Stimulated activated CD4-positive, alpha-beta T cell treated with anti-CD3 and anti-CD28 coated beads, Interleukin-1b, Interleukin-23, amount 100 ng/mL, for 1 hour (primary cell): Measurements from ENCODE around the gene MOBP.
A peak's percentile ranks its signal among the peaks of the same experiment; 100 is the strongest.
"Not testable (repeated sequence)": the region's sequence is repeated elsewhere in the genome, so short reads cannot be mapped to it uniquely, and the experiment has no call there.

ENCODE experiments used
- DNase-seq, 2 donors: peaks; one replicate each; pipeline ENCODE4 v3.0.0-alpha.2; 2020; ENCODE audit warnings: low read depth in 2 of 2

MOBP gene

GRCh38 chr3:39467394-39468107, at the start of gene MOBP:
TSS of gene MOBP (plus strand) at chr3:39467680. CDS start at chr3:39502070, 34,390 bp downstream.
- DNase-seq: no peak

GRCh38 chr3:39418556-39419225, 48.8 kb upstream of the MOBP start:
- not testable (repeated sequence) for DNase-seq

- no peak for DNase-seq
Observed at GRCh38 chr3:39419742-39420315, 47.7 kb upstream of the MOBP start.

GRCh38 chr3:39420543-39420942, 46.9 kb upstream of the MOBP start:
- no peak for DNase-seq

GRCh38 chr3:39423436-39423970, 44.0 kb upstream of the MOBP start:
- no peak for DNase-seq

GRCh38 chr3:39426312-39426711, 41.2 kb upstream of the MOBP start:
- DNase-seq: no peak

GRCh38 chr3:39427506-39427905, 40.0 kb upstream of the MOBP start:
- DNase-seq: no peak

GRCh38 chr3:39428745-39429201, 38.7 kb upstream of the MOBP start:
- no peak for DNase-seq

- no peak for DNase-seq
Observed at GRCh38 chr3:39429466-39429865, 38.0 kb upstream of the MOBP start.

GRCh38 chr3:39432342-39432741, 35.1 kb upstream of the MOBP start:
- DNase-seq: no peak

- no peak for DNase-seq
Observed at GRCh38 chr3:39433642-39434041, 33.8 kb upstream of the MOBP start.

- no peak for DNase-seq
Observed at GRCh38 chr3:39434574-39434973, 32.9 kb upstream of the MOBP start.

GRCh38 chr3:39435006-39435748, 32.3 kb upstream of the MOBP start:
- no peak for DNase-seq

- DNase-seq: no peak
Observed at GRCh38 chr3:39438880-39439279, 28.6 kb upstream of the MOBP start.

GRCh38 chr3:39440316-39440715, 27.2 kb upstream of the MOBP start:
- no peak for DNase-seq

GRCh38 chr3:39443530-39443929, 23.9 kb upstream of the MOBP start:
- no peak for DNase-seq

- no peak for DNase-seq
Observed at GRCh38 chr3:39445927-39446326, 21.6 kb upstream of the MOBP start.

GRCh38 chr3:39446444-39446843, 21.0 kb upstream of the MOBP start:
- no peak for DNase-seq

- peak; percentile 4 to 19 for DNase-seq
Observed at GRCh38 chr3:39447637-39448483, 19.6 kb upstream of the MOBP start.

GRCh38 chr3:39448506-39449233, 18.8 kb upstream of the MOBP start:
- DNase-seq: no peak
